Epithelial cell of esophagus (primary cell): ENCODE results near the gene CCNY.

Experiments
- DNase-seq: peaks from one replicate; pipeline ENCODE4 v3.0.0; 2010; ENCODE audit warnings: low read depth
- H3K4me3 ChIP-seq: 2 replicates; pipeline ENCODE4 v1.5.1; 2011; ENCODE audit warnings: mild to moderate bottlenecking, low read length, control low read depth
- TF ChIP-seq, protein P1 (sequence below): IDR thresholded peaks from 2 replicates; pipeline ENCODE4 v1.5.1; 2011; ENCODE audit warnings: low read depth, mild to moderate bottlenecking, low read length, control low read depth, inconsistent platforms; ENCODE audit not compliant: insufficient read depth; ENCODE audit errors: missing control alignments

Gene CCNY

GRCh38 chr10:35355971-35356724, 19.8 kb downstream of the CCNY start:
- H3K4me3 ChIP-seq: no peak overlapping the region
- no peak for DNase-seq
- TF ChIP-seq, protein P1, sequence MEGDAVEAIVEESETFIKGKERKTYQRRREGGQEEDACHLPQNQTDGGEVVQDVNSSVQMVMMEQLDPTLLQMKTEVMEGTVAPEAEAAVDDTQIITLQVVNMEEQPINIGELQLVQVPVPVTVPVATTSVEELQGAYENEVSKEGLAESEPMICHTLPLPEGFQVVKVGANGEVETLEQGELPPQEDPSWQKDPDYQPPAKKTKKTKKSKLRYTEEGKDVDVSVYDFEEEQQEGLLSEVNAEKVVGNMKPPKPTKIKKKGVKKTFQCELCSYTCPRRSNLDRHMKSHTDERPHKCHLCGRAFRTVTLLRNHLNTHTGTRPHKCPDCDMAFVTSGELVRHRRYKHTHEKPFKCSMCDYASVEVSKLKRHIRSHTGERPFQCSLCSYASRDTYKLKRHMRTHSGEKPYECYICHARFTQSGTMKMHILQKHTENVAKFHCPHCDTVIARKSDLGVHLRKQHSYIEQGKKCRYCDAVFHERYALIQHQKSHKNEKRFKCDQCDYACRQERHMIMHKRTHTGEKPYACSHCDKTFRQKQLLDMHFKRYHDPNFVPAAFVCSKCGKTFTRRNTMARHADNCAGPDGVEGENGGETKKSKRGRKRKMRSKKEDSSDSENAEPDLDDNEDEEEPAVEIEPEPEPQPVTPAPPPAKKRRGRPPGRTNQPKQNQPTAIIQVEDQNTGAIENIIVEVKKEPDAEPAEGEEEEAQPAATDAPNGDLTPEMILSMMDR: no peak

GRCh38 chr10:35356725-35357092, 20.4 kb downstream of the CCNY start:
- H3K4me3 ChIP-seq: no peak overlapping the region
- DNase-seq: no peak
- TF ChIP-seq, protein P1: no peak

GRCh38 chr10:35359056-35359455, 22.7 kb downstream of the CCNY start:
- TF ChIP-seq, protein P1: no peak
- DNase-seq: no peak
- H3K4me3 ChIP-seq: no peak overlapping the region

DNA sequence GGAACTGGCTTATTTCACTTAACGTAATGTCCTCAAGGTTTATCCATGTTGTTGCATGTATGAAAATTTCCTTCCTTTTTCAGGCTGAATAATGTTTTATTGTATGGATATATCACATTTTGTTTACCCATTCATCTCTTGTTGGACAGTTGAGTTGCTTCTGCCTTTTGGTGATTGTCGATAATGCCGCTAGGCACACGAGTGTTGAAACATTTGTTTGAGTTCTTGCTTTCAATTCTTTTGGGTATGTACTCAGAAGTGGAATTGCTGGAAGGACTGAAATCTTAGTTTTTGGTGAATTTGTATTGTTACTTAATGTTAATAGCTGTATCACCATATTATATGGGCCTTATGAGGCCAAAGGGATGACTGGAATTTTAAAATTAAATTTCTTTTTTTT, 23.6 kb downstream of the CCNY start:
- TF ChIP-seq, protein P1: no peak

DNA sequence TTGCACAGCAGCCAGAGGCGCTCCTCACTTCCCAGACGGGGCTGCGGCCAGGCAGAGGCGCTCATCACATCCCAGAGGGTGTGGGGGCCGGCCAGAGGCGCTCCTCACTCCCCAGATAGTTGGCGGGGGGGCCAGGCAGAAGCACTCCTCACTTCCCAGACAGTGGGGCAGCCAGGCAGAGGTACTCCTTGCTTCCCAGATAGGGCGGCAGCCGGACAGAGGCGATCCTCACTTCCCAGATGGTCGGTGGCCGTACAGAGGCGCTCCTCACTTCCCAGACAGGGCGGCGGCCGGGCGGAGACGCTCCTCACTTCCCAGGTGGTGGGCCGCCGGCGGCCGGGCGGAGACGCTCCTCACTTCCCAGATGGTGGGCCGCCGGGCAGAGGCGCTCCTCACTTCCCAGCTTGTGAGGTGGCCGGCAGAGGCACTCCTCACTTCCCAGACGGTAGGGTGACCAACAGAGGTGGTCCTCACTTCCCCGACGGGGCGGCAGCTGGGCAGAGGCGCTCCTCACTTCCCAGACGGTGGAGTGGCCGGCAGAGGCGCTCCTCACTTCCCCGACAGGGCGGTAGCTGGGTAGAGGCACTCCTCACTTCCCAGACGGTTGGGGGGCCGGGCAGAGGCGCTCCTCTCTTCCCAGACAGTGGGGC, 26.5 kb downstream of the CCNY start:
- no peak overlapping the region for H3K4me3 ChIP-seq
- TF ChIP-seq, protein P1: no peak
- DNase-seq: no peak

More for the DNA sequence above, 23.6 kb downstream of the CCNY start:
- DNase-seq: no peak
- H3K4me3 ChIP-seq: no peak overlapping the region

DNA sequence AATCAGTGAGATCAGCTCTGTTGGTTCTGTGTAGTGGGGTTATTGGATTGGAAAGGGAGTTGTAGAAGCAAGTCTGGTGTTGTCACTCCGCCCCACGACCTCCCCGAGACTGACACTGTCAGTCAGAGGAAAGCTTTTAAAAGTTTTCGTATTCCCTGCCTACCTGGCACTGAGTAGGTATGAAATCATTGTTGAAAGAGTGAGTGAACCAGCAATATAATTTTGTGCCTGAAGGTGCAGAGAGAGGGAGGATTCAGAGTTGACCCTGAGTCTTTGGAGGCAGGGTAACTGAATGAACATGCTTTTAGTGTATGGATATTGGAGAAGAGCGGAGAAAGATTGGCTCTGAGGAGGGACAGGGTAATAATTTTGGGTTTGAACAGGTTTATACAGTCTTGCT, 27.3 kb downstream of the CCNY start:
- TF ChIP-seq, protein P1: no peak
- no peak overlapping the region for H3K4me3 ChIP-seq
- DNase-seq: no peak
